ENCODE measurements around the gene ZDHHC19. TPM values are rescaled to one million over a fixed set of nuclear protein-coding genes. Genes with fewer than 3 reads are reported as not detected.

ZDHHC19 gene, protein sequence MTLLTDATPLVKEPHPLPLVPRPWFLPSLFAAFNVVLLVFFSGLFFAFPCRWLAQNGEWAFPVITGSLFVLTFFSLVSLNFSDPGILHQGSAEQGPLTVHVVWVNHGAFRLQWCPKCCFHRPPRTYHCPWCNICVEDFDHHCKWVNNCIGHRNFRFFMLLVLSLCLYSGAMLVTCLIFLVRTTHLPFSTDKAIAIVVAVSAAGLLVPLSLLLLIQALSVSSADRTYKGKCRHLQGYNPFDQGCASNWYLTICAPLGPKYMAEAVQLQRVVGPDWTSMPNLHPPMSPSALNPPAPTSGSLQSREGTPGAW
- 1 to 10 TPM in 2 of 6 donors, not detected in 4; 1.4 to 3.1 TPM for total RNA-seq

- no peaks in the 10 kb centered on the region for H3K36me3 ChIP-seq
- ATAC-seq (ENCODE audit: low FRiP score in 2 of 2) (no peak), DNase-seq (no peak)
- H3K4me3 ChIP-seq, result no peak within 1 kb of the TSS
- H3K27me3 ChIP-seq, result no peaks in the 10 kb centered on the region
- no peak within 1 kb of the TSS for H3K27ac ChIP-seq
- WGBS, 2 donors, result 70 to 72% methylated on average over 11 to 19 of the region's 23 CpGs
- no peaks in the 10 kb centered on the region for H3K9me3 ChIP-seq
- H3K4me1 ChIP-seq, result peaks cover 4 to 10% (median 6%) of the 10 kb centered on the region in 4 donors
- TF ChIP-seq CTCF (IDR thresholded peaks at IDR 0.05), result no peak
- no peak for TF ChIP-seq POLR2A (IDR thresholded peaks at IDR 0.05)
- no peak for TF ChIP-seq POLR2AphosphoS5 (IDR thresholded peaks at IDR 0.05)
- TF ChIP-seq EP300 (IDR thresholded peaks at IDR 0.05), result no peak
These were observed at the start of gene ZDHHC19 for GRCh38 chr3:196210673-196211556. Gene ZDHHC19 (minus strand): TSS chr3:196211400. CDS start chr3:196211315, 85 bp downstream.

DNA sequence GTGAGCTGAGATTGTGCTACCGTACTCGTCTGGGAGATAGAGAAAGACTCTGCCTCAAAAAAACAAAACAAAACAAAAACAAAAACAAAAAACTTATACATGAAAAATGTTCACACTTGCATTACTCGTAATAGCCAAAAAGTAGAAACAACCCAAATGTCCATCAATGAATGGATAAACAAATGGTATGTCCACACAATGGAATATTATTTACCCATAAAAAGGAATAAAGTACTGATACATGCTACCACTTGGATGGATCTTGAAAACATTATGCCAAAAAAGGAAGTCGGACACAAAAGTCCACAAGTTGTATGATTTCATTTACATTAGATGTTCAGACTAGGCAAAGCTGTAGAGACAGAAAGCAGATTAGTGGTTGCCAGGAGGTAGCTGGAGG, 49.6 kb upstream of the ZDHHC19 start:
- WGBS, 2 donors, result 97 to 100% methylated on average over 4 of the region's 4 CpGs
- Histone ChIP-seq H3K27ac (no peak overlapping the region), H3K4me3 (no peak overlapping the region), H3K27me3 (no peaks in the 10 kb centered on the region), H3K36me3 (peaks cover 4 to 67% (median 28%) of the 10 kb centered on the region in 4 donors), H3K4me1 (no peaks in the 10 kb centered on the region), H3K9me3 (no peaks in the 10 kb centered on the region)
- no peak for DNase-seq
- TF ChIP-seq EP300 (IDR thresholded peaks at IDR 0.05), result no peak
- TF ChIP-seq POLR2A (IDR thresholded peaks at IDR 0.05), result no peak
- no peak for TF ChIP-seq CTCF (IDR thresholded peaks at IDR 0.05)
- no peak for TF ChIP-seq POLR2AphosphoS5 (IDR thresholded peaks at IDR 0.05)
- ATAC-seq (ENCODE audit: low FRiP score in 2 of 2), result no peak

- peaks cover 7 to 53% (median 21%) of the 10 kb centered on the region in 4 donors for H3K36me3 ChIP-seq
- ATAC-seq (ENCODE audit: low FRiP score in 2 of 2), result no peak
- no peak for DNase-seq
- no peaks in the 10 kb centered on the region for H3K4me1 ChIP-seq
- no peak for TF ChIP-seq CTCF (IDR thresholded peaks at IDR 0.05)
- TF ChIP-seq EP300 (IDR thresholded peaks at IDR 0.05), result no peak
- TF ChIP-seq POLR2A (IDR thresholded peaks at IDR 0.05), result no peak
- no peak for TF ChIP-seq POLR2AphosphoS5 (IDR thresholded peaks at IDR 0.05)
- H3K27me3 ChIP-seq, result no peaks in the 10 kb centered on the region
- H3K9me3 ChIP-seq, result no peaks in the 10 kb centered on the region
- 81 to 92% methylated on average over 1 of the region's 1 CpG for WGBS, 2 donors
- no peak overlapping the region for H3K4me3 ChIP-seq
- H3K27ac ChIP-seq, result no peak overlapping the region
These were observed 44.6 kb upstream of the ZDHHC19 start for GRCh38 chr3:196255776-196256175.

DNA sequence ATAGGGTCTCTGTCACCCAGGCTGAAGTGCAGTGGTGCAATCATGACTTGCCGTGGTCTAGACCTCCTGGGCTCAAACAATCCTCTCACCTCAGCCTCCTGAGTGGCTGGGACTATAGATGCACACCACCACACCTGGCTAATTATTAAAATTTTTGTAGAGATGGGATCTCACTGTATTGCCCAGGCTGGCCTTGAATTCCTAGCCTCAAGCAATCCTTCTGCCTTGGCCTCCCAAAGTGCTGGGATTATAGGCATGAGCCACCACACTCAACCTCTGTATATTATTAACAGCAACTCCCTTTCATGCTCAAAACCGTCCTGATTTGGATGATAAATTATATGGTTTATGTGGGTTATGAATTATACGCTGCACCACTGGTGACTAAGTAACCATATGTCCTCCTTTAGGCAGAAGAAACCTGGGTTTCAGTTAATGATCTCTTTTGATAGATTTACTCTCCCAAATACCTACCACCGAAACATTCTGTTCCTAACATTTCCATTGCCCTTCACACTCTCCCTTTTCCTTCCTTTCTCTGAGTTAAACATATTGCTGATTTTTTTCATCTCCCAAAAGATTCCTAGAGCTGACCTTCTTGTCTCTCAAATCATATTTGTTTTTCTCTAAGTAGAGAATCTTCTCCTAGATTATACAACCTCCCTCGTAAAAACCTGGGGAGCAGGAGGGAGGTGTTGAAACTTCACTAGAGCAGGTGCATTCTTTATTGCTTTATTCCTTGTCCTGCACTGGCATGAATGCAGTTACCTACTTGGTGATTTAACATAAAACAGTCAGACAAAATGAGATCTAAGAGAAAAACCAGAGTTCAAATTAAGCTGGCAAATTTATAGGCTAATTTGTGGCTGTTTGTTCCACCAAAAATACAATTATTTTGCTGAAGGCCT, 43.4 kb upstream of the ZDHHC19 start:
- Histone ChIP-seq H3K27ac (no peak overlapping the region), H3K4me1 (no peaks in the 10 kb centered on the region), H3K27me3 (no peaks in the 10 kb centered on the region), H3K4me3 (no peak overlapping the region), H3K9me3 (no peaks in the 10 kb centered on the region), H3K36me3 (peaks cover 7 to 48% (median 21%) of the 10 kb centered on the region in 4 donors)
- no peak for DNase-seq
- TF ChIP-seq EP300 (IDR thresholded peaks at IDR 0.05), result no peak
- no peak for TF ChIP-seq CTCF (IDR thresholded peaks at IDR 0.05)
- no peak for TF ChIP-seq POLR2AphosphoS5 (IDR thresholded peaks at IDR 0.05)
- no peak for TF ChIP-seq POLR2A (IDR thresholded peaks at IDR 0.05)
- no peak for ATAC-seq (ENCODE audit: low FRiP score in 2 of 2)
- WGBS, 2 donors, result 69 to 80% methylated on average over 5 of the region's 5 CpGs

Measured in upper lobe of left lung (tissue), 6 donors.